Kidney (tissue), 14 donors: Measurements from ENCODE around the gene RBM47. TPM values are rescaled to one million over a fixed set of nuclear protein-coding genes. Genes with fewer than 3 reads are reported as not detected.
A peak's percentile ranks its signal among the peaks of the same experiment; 100 is the strongest.

ENCODE experiments used
- DNase-seq, 5 donors: peaks; one replicate each; pipeline ENCODE4 v3.0.0-alpha.2; 2013 to 2020
- FAIRE-seq: peaks from 2 replicates; lab custom pipeline; 2012; peaks lifted over from hg19 to GRCh38; lab: Jason Lieb, UNC
- H3K27ac ChIP-seq, 2 donors: one replicate each; pipeline ENCODE4 v1.7.0; 2013; ENCODE audit warnings: low read depth in 2 of 2, low read length in 2 of 2, inconsistent platforms in 1 of 2
- H3K27me3 ChIP-seq: one replicate; pipeline ENCODE4 v1.7.1; 2013; ENCODE audit warnings: low read length, inconsistent platforms; ENCODE audit not compliant: control insufficient read depth, insufficient read depth
- H3K36me3 ChIP-seq, 3 donors: one replicate each; pipeline versions ENCODE4 v1.7.0 to v1.7.1; 2013; ENCODE audit warnings: low read length in 3 of 3, control low read depth in 1 of 3, inconsistent platforms in 1 of 3; ENCODE audit not compliant: insufficient read depth in 3 of 3, control insufficient read depth in 2 of 3
- H3K4me1 ChIP-seq, 3 donors: one replicate each; pipeline versions ENCODE4 v1.7.0 to v1.7.1; 2013; ENCODE audit warnings: low read length in 3 of 3, inconsistent platforms in 1 of 3, low read depth in 1 of 3; ENCODE audit not compliant: control insufficient read depth in 2 of 3, insufficient read depth in 2 of 3
- H3K4me3 ChIP-seq, 3 donors: one replicate each; pipeline versions ENCODE4 v1.7.0 to v1.8.1; 2013; ENCODE audit warnings: low read length in 3 of 3, control low read depth in 1 of 3, inconsistent platforms in 1 of 3
- H3K9ac ChIP-seq, 3 donors: one replicate each; pipeline versions ENCODE4 v1.7.0 to v1.7.1; 2013; ENCODE audit warnings: low read length in 3 of 3, control low read depth in 1 of 3, inconsistent platforms in 1 of 3
- H3K9me3 ChIP-seq, 3 donors: one replicate each; pipeline versions ENCODE4 v1.7.0 to v1.7.1; 2013; ENCODE audit warnings: low read length in 3 of 3, control low read depth in 1 of 3, inconsistent platforms in 1 of 3; ENCODE audit not compliant: control insufficient read depth in 2 of 3, insufficient read depth in 1 of 3
- intact Hi-C: fragments of 100-400 bp; cut with DNase I; formaldehyde crosslinking; loops from one replicate; pipeline ENCODE4 v1.11.1; 2022
- polyA plus RNA-seq: library from polyadenylated mRNA; stranded (reverse); fragments of 350-450 nt; fragmentation: Illumina TruSeq; extraction: RNeasy Lipid Tissue Mini Kit (QIAGEN cat#74804); gene quantifications from one replicate; pipeline ENCODE4 v1.2.3, GENCODE V29; 2014; ENCODE audit warnings: low read depth, low replicate concordance; ENCODE audit not compliant: insufficient read depth
- total RNA-seq: library from RNA; stranded (reverse); fragmentation: NEBNext Ultra II Directional; extraction: Animal tissue kit (Norgen Biotek cat#: 25700); gene quantifications from one replicate; pipeline ENCODE4 v1.2.1, GENCODE V29; 2021
- TF ChIP-seq, protein P1 (sequence below): IDR thresholded peaks from 3 replicates; pipeline ENCODE4 v1.5.1; 2012; ENCODE audit warnings: mild to moderate bottlenecking, moderate library complexity, borderline replicate concordance; ENCODE audit not compliant: insufficient read depth; ENCODE audit errors: extremely low read depth
- donor health status: control.
- donor health status: control.
- donor health status: control.
- donor health status: control.
- donor health status: control.
- donor health status: DM: yes; HTN: yes; CAD: no.
- donor health status: Normal renal cell carcinoma (clear cell type).

Gene RBM47
- total and polyA plus RNA-seq, 2 donors from 2014 or later, result 61.5 to 124 TPM

DNA sequence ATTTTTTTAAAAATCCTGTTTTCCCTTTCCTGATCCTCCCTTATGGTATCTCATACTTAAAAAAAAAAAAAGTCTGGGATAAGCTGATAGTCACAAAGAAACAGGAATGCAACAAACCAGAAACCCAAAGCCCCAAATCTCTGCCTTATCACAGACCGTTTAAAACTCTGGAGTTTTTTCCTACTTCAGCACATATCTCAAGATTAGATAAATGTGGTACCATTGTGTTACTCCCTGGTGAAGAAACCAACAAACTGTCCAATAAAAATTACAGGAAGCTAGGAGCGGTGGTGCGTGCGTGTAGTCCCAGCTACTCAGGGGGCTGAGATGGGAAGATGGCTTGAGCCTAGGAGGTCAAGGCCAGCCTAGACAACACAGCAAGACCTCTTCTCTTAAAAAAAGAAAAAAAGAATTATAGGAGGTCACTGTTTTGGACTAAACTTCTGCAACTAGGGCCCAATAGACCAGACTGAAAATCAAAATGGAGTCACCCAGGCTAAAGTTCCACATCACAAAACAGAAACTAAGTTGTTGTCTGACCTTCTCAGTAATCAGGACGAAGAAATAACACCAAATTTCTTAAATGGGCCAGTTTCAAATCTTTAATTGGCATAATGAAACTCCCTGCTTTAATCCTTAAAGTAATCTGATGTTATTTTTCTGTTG, 51.9 kb downstream of the RBM47 start:
- H3K27me3 ChIP-seq, result no peaks in the 10 kb centered on the region
- H3K36me3 ChIP-seq, result no peaks in the 10 kb centered on the region
- TF ChIP-seq, protein P1, sequence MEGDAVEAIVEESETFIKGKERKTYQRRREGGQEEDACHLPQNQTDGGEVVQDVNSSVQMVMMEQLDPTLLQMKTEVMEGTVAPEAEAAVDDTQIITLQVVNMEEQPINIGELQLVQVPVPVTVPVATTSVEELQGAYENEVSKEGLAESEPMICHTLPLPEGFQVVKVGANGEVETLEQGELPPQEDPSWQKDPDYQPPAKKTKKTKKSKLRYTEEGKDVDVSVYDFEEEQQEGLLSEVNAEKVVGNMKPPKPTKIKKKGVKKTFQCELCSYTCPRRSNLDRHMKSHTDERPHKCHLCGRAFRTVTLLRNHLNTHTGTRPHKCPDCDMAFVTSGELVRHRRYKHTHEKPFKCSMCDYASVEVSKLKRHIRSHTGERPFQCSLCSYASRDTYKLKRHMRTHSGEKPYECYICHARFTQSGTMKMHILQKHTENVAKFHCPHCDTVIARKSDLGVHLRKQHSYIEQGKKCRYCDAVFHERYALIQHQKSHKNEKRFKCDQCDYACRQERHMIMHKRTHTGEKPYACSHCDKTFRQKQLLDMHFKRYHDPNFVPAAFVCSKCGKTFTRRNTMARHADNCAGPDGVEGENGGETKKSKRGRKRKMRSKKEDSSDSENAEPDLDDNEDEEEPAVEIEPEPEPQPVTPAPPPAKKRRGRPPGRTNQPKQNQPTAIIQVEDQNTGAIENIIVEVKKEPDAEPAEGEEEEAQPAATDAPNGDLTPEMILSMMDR, result no peak
- H3K27ac ChIP-seq, result peak overlapping the region; percentile 89 to 94
- peak overlapping the region in 2 of 3 donors; percentile 47 to 72 for H3K9ac ChIP-seq
- FAIRE-seq, result no peak
- peaks cover 3 to 18% (median 11%) of the 10 kb centered on the region in 3 donors for H3K4me1 ChIP-seq
- peak overlapping the region in 1 of 3 donors; percentile 13 for H3K4me3 ChIP-seq
- H3K9me3 ChIP-seq, result no peaks in the 10 kb centered on the region
- DNase-seq, result no peak
- intact Hi-C loops, result no loop called here

DNA sequence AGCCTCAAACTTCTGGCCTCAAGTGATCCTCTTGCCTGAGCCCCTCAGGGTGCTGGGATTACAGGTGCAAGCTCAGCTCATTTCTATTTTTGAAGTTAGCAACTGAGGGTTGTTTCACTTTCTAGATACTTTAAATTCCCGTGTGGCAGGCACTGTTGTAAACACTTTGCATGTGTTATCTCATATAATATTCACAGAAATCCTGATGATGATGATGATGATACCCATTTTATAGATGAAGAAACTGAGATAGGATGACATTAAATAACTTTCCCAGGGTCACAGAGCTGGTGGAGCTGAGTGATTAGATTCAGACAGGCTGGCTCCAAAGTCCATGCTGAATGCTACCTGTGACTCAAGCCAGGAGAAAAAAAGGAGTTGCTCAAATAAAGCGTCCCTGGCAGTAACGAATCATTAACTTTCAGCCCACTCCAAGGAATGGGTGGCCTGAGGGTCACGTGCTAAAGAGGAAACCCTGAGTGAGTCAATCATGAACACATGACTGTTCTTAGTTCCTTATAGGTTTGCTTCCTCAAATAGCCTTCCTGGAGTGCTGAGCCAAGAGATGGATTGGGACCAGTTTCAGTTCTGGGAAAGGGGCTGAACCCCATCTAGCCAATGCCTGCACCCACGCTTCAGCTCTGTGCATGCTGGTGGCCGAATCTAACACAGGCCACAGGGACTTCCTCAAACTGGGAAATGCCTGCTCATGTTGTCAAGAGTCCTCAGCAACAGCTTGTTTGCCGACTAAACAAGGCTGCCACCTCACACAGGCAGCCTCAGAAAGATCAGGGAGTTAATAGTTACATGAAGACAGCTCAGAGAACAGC, 52.8 kb downstream of the RBM47 start:
- Histone ChIP-seq H3K9ac (peak overlapping the region in 2 of 3 donors; percentile 47 to 72), H3K27me3 (no peaks in the 10 kb centered on the region), H3K4me1 (peaks cover 3 to 18% (median 11%) of the 10 kb centered on the region in 3 donors), H3K36me3 (no peaks in the 10 kb centered on the region), H3K27ac (peak overlapping the region; percentile 89 to 94), H3K9me3 (no peaks in the 10 kb centered on the region), H3K4me3 (peak overlapping the region in 2 of 3 donors; percentile 13 to 26)
- DNase-seq (peak; percentile 80 to 94 (median 93)), FAIRE-seq (peak; percentile 98)
- intact Hi-C loops, result no loop called here
- TF ChIP-seq, protein P1, result no peak

DNA sequence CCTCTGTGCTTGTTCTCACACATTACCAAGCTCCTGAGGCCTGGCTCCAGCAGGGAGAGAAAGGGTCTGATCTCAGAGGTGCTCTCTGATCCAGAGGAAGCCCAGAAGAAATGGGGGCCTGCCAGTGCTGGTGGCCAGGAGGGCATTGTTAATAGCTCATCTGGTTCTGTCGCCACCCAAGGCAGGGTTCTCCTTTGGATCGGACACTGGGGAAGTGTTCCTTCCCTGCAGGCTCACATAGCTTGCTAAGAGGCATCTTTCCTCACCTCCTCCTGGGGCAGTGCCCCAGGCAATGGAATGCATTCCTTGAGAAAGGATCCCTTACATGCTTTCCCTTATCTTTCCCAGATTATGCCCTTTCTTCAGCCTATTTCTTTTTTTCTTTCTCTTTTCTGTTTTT, 53.8 kb downstream of the RBM47 start:
- TF ChIP-seq, protein P1, result no peak
- intact Hi-C loops, result no loop called here

More for the DNA sequence above, 53.8 kb downstream of the RBM47 start:
- Histone ChIP-seq H3K36me3 (no peaks in the 10 kb centered on the region), H3K27ac (peak overlapping the region; percentile 76 to 79), H3K27me3 (no peaks in the 10 kb centered on the region), H3K4me3 (no peak overlapping the region), H3K9ac (no peak overlapping the region), H3K4me1 (peaks cover 3 to 18% (median 11%) of the 10 kb centered on the region in 3 donors), H3K9me3 (no peaks in the 10 kb centered on the region)
- FAIRE-seq (no peak), DNase-seq (no peak)
